Hepatocyte (in vitro differentiated cells): ENCODE results near the gene PPP1R9A.

Experiments used
- EZH2 ChIP-seq: fragments of 200-600 bp; sonication (generic); IDR thresholded peaks from 2 replicates; pipeline ENCODE4 v1.6.1; 2016; ENCODE audit warnings: antibody characterized with exemption, mild to moderate bottlenecking, borderline replicate concordance
- TF ChIP-seq, protein P1 (sequence below): fragments of 200-600 bp; sonication (generic); IDR thresholded peaks from 2 replicates; pipeline ENCODE4 v1.5.1; 2016; ENCODE audit warnings: antibody characterized with exemption, mild to moderate bottlenecking; ENCODE audit not compliant: poor library complexity

DNA sequence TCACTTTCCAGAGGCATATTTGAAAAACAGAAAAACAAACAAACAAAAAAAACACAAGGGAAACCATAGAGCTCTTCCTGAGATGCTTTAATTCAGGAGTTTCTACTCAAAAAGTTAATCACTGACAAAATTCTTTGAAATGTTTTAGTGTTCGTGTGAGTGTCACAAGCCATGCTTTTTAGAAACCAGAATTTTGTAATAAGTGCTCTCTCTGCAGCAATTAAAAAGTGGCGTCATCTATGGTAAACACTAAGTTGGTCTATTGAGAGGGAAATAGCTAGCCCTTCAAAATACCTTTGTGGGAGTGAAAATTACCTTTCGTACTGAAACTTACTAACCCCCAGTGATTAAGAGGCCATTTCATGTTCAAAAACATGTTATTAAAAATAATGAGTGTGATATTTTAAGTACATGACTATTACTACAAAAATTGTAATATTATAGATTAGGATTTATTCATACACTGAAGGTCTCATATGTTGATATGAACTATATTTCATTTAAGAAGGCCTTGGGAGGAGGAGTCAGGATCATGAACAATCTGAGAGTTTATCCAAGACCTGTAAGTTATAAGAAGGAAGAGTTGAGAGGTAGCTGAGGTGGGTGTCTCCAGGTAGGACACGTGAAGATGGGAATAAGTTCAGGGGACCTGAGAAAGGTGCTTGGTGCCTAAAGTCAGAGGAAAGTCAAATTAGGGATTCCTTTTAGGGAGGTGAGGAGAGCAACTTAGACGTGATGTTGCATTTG, 94.6 kb downstream of the PPP1R9A start:
- TF ChIP-seq, protein P1, sequence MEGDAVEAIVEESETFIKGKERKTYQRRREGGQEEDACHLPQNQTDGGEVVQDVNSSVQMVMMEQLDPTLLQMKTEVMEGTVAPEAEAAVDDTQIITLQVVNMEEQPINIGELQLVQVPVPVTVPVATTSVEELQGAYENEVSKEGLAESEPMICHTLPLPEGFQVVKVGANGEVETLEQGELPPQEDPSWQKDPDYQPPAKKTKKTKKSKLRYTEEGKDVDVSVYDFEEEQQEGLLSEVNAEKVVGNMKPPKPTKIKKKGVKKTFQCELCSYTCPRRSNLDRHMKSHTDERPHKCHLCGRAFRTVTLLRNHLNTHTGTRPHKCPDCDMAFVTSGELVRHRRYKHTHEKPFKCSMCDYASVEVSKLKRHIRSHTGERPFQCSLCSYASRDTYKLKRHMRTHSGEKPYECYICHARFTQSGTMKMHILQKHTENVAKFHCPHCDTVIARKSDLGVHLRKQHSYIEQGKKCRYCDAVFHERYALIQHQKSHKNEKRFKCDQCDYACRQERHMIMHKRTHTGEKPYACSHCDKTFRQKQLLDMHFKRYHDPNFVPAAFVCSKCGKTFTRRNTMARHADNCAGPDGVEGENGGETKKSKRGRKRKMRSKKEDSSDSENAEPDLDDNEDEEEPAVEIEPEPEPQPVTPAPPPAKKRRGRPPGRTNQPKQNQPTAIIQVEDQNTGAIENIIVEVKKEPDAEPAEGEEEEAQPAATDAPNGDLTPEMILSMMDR, result no peak
- TF ChIP-seq EZH2, result no peak
